Activated T-helper 1 cell treated with anti-CD3 and anti-CD28 coated beads, Interleukin-2, amount 50 U/mL, for 16 hours (primary cell): ENCODE measurements around the gene TNIK.
"Not testable (repeated sequence)": the region's sequence is repeated elsewhere in the genome, so short reads cannot be mapped to it uniquely, and the experiment has no call there.

Source experiments
- DNase-seq, 2 donors: peaks; one replicate each; pipeline ENCODE4 v3.0.0-alpha.2; 2020; ENCODE audit warnings: low read depth in 1 of 2, low spot score in 1 of 2

TNIK gene

GRCh38 chr3:171469376-171469775, 9.2 kb upstream of the TNIK start:
- DNase-seq: no peak

- DNase-seq: no peak
These were observed 8.2 kb upstream of the TNIK start for GRCh38 chr3:171468296-171468906.

GRCh38 chr3:171465763-171466162, 5.6 kb upstream of the TNIK start:
- no peak for DNase-seq

GRCh38 chr3:171464462-171464861, 4.3 kb upstream of the TNIK start:
- no peak for DNase-seq

GRCh38 chr3:171462224-171462623, 2.0 kb upstream of the TNIK start:
- DNase-seq: no peak

- no peak for DNase-seq
These were observed 1.3 kb upstream of the TNIK start for GRCh38 chr3:171461525-171461917.

GRCh38 chr3:171460725-171461524, 720 bp upstream of the TNIK start:
- DNase-seq: peak in 1 of 2 donors; percentile 15

- DNase-seq: peak; percentile 17 to 46
These were observed 866 bp downstream of the TNIK start for GRCh38 chr3:171459137-171459941.

GRCh38 chr3:171458864-171459136, 1.4 kb downstream of the TNIK start:
- no peak for DNase-seq

GRCh38 chr3:171458071-171458863, 1.9 kb downstream of the TNIK start:
- peak; percentile 17 to 30 for DNase-seq

GRCh38 chr3:171457607-171458061, 2.6 kb downstream of the TNIK start:
- no peak for DNase-seq

GRCh38 chr3:171456765-171457606, 3.2 kb downstream of the TNIK start:
- DNase-seq: no peak

GRCh38 chr3:171455603-171456550, 4.3 kb downstream of the TNIK start:
- DNase-seq: no peak

GRCh38 chr3:171454041-171454440, 6.2 kb downstream of the TNIK start:
- DNase-seq: no peak

- DNase-seq: no peak
These were observed 6.9 kb downstream of the TNIK start for GRCh38 chr3:171453180-171453886.

GRCh38 chr3:171452328-171452727, 7.9 kb downstream of the TNIK start:
- no peak for DNase-seq

GRCh38 chr3:171451915-171452314, 8.3 kb downstream of the TNIK start:
- DNase-seq: no peak

GRCh38 chr3:171447579-171447891, 12.7 kb downstream of the TNIK start:
- DNase-seq: not testable (repeated sequence)
